Left forelimb (tissue), 1 donor: ENCODE results near the gene MPV17L.
"Not testable (repeated sequence)": the region's sequence is repeated elsewhere in the genome, so short reads cannot be mapped to it uniquely, and the experiment has no call there.

Experiments
- DNase-seq: peaks from one replicate; pipeline ENCODE4 v3.0.0-alpha.2; 2018; ENCODE audit warnings: low spot score

MPV17L gene

DNA sequence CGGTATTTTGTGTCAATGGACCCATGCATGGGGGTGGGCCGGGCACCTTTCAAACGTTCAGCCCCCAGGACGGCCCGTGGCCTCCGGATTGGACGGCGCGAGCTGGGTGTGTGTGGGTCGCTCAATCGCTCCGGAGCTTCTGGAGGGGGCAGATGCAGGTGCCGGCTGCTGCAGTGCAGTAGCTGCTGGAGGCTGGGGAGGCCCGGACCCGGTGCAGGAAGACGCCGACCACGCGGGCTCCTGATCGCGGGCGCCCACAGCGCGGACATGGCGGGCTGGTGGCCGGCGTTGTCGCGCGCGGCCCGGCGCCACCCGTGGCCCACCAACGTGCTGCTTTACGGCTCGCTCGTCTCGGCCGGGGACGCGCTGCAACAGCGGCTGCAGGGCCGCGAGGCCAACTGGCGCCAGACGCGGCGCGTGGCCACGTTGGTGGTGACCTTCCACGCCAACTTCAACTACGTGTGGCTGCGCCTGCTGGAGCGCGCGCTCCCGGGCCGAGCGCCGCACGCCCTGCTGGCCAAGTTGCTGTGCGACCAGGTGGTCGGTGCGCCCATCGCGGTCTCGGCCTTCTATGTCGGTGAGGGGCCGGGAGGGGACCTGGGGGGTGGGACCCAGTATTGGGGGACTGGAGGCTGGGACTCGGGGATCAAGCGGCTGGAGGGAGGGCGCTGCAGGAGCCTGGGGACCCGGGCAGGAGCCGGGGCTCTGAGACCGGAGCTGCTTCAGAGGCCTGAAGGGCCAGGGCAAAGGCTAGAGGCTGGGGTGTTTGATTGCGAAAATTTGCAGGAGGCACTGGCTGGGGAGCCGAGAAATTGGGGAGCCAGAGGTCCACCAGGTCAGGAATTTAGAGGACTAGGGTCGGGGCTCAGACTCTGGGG, at the start of gene MPV17L:
TSS of gene MPV17L (plus strand) at position 124 of the 878 bp plus-strand sequence. CDS start at position 268, 144 bp downstream.
- DNase-seq = peak; percentile 72

- DNase-seq = not testable (repeated sequence)
Measured at GRCh38 chr16:15348721-15349120, 46.8 kb upstream of the MPV17L start.

- DNase-seq = not testable (repeated sequence)
Measured at GRCh38 chr16:15351251-15351650, 44.3 kb upstream of the MPV17L start.

DNA sequence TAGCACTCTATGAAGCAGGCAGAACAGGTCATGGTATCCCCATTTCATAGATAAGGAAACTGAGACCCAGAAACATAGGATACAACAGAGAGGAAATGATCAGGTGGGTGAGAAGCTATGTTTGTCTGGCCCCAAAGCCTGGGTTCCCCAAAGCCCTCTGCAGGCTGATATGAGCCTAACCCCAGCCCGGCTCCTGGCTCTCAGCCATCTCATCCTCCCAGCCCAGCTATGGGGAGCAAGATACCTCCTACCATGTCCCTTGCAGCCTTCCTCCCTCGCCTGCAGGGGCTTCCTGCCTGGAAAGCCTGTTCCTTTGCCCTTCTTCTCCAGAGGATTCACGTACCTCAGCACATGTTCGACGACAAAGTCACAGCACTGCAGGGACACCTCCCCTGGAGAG, 43.8 kb upstream of the MPV17L start:
- not testable (repeated sequence) for DNase-seq

DNA sequence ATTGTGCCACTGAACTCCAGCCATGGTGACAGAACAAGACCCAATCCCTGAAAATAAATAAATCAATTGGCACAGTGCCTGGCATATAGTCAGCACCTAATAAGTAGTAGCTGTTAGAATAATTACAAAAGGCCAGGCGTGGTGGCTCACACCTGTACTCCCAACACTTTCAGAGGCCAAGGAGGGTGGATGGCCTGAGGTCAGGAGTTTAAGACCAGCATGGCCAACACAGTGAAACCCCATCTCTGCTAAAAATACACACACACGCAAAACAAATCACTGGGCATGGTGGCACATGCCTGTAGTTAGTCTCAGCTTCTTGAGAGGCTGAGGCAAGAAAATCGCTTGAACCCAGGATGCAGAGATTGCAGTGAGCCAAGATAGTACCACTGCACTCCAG, 42.7 kb upstream of the MPV17L start:
- not testable (repeated sequence) for DNase-seq

DNA sequence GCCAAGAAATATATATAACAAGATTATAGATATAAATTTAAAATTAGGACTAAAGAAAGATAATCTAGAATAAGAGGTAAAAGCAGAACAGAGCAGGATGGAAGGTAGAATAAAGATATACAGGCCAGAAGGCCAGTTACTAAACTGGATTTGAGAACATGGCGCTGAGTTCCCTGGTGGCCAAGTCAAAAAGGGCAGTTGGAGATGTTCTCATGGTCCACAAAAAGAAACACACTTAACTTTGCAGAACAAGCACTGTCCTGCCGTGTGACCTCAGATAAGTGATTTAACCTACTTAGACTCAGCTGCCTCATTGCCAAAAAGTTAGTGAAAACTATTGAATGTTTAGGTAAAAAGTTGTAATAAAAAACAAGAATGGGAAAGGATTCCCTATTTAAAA, 40.7 kb upstream of the MPV17L start:
- not testable (repeated sequence) for DNase-seq

GRCh38 chr16:15357495-15357894, 38.1 kb upstream of the MPV17L start:
- DNase-seq = not testable (repeated sequence)

DNA sequence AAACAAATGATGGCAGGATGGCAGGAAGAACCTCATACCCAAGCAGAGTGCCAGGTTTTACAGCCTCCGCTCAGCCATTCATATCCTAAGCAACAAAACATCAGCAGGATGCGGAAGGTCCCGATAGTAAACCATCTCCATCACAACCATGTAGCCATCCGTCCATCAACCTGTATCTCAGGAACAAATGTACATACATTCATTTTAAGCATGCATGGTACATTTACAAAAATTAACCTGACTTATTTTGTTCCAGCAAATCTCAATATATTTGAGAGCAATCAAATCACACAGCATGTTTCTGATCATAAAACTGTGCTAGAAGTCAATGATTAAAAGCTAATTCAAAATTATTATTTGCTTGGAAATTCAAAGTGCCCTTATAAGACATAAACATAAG, 17.4 kb upstream of the MPV17L start, which contains the start of gene NPIPA5:
TSS of gene NPIPA5 (minus strand) at position 101 of the 400 bp plus-strand sequence. CDS start at position 101, 0 bp downstream.
- not testable (repeated sequence) for DNase-seq

DNA sequence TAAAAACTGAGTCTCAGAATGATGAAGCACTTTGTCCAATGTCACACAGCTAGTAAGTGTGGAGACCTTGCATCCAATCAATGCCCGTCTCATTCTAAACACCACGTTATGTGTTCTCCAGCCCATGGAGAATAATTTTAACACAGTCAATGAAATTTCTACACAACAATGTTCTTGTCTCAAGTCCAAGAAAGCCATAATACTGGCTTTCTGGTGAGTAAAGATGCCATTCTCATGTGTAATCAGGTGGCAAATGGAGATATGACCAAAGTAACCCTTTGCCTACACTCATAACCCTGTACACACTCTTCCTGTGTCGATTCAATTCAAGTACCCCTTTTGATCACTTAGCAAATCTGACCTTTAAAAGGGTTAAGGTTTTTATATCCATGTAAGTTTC, 12.7 kb upstream of the MPV17L start:
- DNase-seq = not testable (repeated sequence)

- DNase-seq = not testable (repeated sequence)
Measured at GRCh38 chr16:15388060-15388459, 7.5 kb upstream of the MPV17L start.

DNA sequence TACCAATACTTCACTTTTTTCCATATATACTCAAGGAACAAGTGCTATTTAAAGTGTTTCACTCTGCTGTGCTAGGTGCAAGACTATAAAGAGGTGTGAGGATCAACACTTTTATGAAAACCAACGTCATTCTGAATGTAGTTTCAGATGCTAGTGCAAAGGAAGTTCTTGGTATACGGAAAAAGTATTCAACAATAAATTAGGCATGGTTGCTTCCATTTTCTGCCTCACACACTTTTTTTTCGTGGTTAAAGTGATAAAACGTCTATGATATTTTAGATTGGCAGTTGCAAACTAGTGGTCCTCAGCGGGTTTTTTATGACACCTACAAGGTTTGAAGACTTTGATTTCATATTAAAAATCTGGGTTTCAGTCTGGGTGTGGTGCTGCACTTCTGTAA, 5.6 kb upstream of the MPV17L start:
- not testable (repeated sequence) for DNase-seq

DNA sequence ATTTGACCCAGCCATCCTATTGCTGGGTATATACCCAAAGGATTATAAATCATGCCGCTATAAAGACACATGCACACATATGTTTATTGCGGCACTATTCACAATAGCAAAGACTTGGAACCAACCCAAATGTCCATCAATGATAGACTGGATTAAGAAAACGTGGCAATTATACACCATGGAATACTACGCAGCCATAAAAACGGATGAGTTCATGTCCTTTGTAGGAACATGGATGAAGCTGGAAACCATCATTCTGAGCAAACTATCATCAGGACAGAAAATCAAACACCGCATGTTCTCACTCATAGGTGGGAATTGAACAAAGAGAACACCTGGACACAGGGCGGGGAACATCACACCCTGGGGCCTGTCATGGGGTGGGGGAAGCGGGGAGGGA, 2.5 kb upstream of the MPV17L start:
- not testable (repeated sequence) for DNase-seq

GRCh38 chr16:15396509-15396829, 915 bp downstream of the MPV17L start:
- DNase-seq = not testable (repeated sequence)

DNA sequence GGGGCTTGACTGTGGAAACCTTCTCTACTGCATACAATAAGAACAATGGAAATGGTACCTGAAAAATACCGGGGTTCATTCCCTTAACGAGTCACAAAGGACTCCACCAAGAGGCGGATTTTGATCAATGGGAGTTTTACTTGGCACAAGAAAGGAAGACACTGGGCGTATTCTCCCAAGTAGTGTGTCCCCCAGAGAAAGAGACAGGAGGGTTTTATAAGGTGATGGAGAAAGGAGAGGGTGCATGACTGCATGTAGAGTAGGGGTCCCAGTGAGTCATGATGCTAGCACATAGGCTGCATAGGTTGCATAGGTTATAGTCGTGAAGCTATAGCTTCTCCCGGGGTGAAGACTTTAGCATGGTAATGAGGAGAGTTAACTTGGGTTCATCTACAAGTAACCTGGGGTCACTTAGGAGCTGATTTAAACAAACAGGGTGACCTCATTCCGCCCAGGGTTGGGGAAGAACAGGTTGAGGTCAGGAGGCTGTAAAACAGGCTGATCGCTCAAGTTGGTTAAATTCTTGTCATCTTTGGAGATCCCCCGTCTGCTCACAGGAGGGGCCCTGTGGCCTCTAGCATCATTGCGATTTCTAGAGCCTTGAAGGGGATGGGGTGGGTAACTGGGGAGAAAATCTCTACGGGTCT, 1.5 kb downstream of the MPV17L start:
- no peak for DNase-seq

- no peak for DNase-seq
Measured at GRCh38 chr16:15398618-15399316, 3.2 kb downstream of the MPV17L start.

DNA sequence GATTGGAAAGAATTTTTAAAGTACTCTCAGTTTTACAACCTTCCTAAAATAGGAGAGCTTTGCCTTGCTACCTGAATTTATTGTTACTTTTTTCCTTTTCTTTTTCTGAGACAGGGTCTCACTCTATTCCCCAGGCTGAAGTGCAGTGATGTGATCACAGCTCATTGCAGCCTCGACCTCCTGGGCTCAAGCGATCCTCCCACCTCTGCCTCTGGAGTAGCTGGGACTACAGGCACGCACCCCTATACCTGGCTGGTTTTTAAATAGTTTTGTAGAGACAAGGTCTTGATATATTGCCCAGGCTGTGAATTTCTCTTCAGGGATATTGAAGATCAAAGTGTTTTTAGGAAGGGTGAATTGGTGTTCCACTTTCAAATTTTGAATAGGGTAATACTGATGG, 3.8 kb downstream of the MPV17L start:
- DNase-seq = no peak

DNA sequence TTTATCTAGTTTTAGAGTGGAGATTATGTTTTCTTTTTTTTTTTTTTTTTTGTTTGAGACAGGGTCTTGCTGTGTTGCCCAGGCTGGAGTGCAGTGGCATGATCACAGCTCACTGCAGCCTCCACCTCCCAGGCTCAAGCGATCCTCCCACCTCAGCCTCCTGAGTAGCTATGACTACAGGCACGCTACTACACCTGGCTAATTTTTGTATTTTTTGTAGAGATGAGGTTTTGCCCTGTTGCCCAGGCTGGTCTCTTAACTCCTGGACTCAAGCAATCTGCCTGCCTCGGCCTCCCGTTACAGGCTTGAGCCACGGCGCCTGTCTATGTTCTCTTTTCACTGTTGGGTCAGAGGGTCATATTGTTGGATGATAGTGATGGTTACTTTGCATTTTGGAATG, 4.8 kb downstream of the MPV17L start:
- not testable (repeated sequence) for DNase-seq

DNA sequence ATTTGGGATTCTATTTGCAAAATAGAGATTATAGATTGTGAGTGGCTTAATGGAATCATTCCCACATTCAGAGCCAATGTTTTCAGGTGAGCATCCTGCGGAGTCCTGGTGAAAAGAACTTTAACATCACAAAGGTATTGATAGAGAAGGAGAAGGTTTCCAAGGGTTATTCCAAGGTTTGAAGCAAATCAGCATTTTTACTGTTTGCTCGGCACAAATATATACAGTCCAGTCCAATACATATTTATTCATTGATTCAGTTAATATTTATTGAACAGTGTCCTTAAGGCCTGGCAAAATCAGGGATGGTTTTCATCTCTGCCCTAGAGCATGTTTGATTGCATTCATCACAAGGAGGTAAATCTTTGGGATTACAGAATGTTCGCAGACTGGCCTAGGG, 6.4 kb downstream of the MPV17L start:
- no peak for DNase-seq

- DNase-seq = no peak
Measured at GRCh38 chr16:15403392-15403995, 7.9 kb downstream of the MPV17L start.

- not testable (repeated sequence) for DNase-seq
Measured at GRCh38 chr16:15404091-15404490, 8.5 kb downstream of the MPV17L start.

- no peak for DNase-seq
Measured at GRCh38 chr16:15404792-15405191, 9.2 kb downstream of the MPV17L start.

GRCh38 chr16:15407756-15408155, 12.2 kb downstream of the MPV17L start:
- DNase-seq = not testable (repeated sequence)
